CD4-positive, alpha-beta T cell treated with Interleukin-6 at 100 ng/mL for 8 hours (primary cell): ENCODE results near the gene PRICKLE1.

Experiments used
- DNase-seq: peaks from one replicate; pipeline ENCODE4 v3.0.0-alpha.2; 2020; ENCODE audit warnings: mixed read lengths, low spot score

The PRICKLE1 gene

GRCh38 chr12:42490261-42490842, 99.2 kb downstream of the PRICKLE1 start:
- no peak for DNase-seq

DNA sequence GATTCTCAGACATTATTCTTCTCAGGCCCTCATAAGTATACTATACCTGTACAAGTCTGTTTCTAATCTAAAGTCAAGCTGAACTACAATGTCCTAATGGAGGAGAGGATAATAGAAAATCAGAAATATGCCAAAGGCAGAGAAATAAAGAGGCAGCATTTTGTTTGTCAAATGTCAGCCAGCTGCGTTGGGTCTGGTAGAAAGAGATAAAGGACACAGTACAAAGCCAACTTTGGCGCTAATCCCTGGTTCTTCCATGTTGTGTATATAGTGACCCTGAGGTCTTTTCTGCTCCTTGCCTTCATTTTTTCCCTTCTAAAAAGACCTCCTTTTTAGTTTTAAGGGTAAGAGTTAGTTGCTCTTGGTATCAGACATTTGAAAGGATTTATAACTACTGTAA, 103.1 kb downstream of the PRICKLE1 start:
- DNase-seq = no peak

GRCh38 chr12:42485823-42486222, 103.7 kb downstream of the PRICKLE1 start:
- DNase-seq = no peak

DNA sequence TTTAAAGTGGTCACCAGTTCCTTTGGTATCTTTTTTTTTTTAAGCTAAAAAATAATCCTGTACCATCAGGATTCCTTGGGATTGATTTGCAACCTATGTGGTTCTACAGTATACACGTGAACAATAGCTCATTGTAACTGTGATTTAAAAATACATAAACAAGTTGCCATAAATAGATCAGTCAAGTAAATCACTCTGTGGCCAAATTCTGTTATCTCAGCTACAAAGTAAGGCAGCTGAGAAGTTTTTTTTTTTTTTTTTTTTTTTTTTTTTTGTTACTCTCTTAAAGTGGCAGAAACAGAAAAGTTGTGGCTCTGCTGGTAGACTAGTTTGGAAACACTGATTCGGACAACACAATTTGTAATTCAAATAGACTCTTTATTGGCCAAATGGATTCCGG, 104.5 kb downstream of the PRICKLE1 start:
- DNase-seq = no peak

GRCh38 chr12:42483521-42483790, 106.1 kb downstream of the PRICKLE1 start:
- DNase-seq = no peak

GRCh38 chr12:42482748-42483520, 106.6 kb downstream of the PRICKLE1 start:
- peak; percentile 8 for DNase-seq

GRCh38 chr12:42482041-42482747, 107.4 kb downstream of the PRICKLE1 start:
- DNase-seq = no peak

DNA sequence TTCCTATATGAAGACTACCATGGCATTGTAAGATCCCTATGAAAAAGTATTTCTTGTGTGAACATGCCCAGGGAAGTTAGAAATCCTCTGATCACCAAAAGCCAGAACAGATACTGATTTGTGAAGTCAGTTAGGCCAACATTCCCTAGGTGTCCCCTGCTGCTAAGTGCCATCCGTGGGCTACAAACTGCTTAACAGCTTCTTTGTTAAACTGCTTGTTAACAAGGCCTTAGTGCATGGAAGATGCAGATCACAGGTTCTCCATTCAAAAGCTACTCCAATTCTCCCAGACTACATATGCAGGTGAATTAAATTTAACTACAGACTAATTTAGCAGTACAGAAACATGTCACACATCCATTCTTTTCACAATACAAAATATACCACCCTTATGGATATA, 108.2 kb downstream of the PRICKLE1 start:
- DNase-seq = no peak

- DNase-seq = no peak
These were observed 111.6 kb downstream of the PRICKLE1 start for GRCh38 chr12:42477941-42478340.

DNA sequence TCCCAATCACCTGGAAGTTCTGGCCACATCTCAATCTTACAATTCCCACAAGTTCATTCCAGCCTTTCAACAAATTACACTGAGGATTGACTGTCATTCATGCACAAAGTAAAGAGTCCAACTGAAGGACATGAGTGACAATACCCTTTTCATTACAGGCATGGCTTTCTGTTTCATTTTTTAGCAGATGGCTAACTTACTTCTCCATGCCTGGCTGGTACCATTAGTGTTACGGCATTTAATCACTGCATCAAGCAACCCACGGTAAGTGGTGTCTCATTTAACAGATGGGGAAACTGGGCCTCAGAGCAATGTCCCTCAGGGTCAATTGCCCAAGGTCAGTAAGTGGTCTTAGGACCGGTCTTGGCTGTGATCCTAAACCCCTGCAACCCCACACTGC, 114.4 kb downstream of the PRICKLE1 start:
- no peak for DNase-seq

- DNase-seq = no peak
These were observed 115.2 kb downstream of the PRICKLE1 start for GRCh38 chr12:42474391-42474790.

- no peak for DNase-seq
These were observed 116.0 kb downstream of the PRICKLE1 start for GRCh38 chr12:42473561-42473960.

DNA sequence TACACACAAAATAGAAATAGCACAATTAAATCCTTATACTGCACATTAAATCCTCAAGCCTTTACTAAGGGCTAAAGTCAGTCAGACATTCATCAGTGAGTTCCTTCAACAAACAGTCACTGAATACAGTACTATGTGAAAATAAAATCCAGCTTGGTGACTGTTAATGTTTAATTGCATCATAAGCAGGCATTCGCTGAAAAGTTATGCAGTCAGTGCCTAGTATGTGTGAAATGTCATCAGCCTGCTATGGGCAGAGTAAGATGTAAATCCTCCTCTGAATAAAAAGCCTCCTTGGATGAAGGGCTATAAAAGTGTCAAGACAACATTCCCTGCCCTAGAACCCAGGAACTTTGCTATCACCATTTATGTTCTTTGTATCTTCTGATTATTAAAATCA, 116.4 kb downstream of the PRICKLE1 start:
- DNase-seq = no peak

DNA sequence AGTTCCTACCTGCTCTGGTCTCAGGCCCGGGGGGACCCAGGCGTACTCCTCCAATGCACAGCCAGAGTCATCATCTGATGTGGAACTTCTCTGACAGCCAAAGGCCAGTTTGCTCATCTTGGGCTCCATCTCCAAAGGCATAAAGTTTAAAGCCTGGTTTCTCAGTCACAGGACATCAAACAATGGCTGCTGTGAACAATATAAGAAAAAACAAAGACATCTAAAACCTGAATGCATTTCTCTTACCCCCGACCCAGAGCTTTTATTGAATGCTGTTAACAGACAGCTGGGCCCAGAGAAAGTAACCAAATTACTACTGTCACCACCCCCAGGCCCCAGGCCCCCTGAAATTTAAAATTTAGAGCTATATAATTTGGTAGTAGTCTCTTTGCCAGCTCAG, 117.2 kb downstream of the PRICKLE1 start:
- DNase-seq = no peak

DNA sequence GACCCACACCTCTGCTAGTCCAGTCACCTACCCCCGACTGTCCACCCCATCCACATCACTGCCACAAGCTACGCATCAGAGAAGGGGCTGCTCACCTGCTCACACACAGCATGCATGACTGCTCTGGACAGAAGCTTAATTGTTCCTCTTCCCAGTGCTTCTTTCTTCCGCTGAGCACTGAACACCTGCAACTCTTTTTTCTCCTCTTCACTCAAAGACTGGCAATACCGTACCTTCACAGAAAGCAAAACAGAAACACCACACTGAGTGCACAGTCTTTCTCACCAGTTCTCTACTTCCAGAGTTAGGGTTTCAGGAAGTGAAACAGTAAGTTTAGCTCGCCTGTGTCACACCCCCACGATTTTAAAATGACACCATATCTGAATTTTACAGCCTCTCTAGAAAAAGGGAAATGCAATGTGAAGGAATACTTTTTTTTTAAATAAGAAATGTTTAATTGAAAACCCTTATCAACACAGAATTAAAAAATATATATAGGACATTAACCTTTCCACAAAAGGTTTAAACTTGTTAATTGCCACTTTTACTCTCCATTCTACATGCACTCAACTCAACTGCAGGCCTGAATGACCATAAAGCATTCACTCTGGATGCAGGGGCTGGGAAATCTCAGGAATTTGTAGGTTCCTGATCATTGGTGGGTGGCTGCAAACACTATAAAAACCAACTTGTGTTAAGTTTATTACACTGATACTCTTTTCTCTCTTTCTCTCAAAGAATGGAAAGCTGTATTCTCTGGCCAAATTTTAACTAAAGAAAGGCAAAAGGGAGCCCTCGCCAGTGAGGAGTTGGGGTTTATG, 120.0 kb downstream of the PRICKLE1 start:
- DNase-seq = no peak

GRCh38 chr12:42468921-42469320, 120.6 kb downstream of the PRICKLE1 start:
- DNase-seq = no peak

DNA sequence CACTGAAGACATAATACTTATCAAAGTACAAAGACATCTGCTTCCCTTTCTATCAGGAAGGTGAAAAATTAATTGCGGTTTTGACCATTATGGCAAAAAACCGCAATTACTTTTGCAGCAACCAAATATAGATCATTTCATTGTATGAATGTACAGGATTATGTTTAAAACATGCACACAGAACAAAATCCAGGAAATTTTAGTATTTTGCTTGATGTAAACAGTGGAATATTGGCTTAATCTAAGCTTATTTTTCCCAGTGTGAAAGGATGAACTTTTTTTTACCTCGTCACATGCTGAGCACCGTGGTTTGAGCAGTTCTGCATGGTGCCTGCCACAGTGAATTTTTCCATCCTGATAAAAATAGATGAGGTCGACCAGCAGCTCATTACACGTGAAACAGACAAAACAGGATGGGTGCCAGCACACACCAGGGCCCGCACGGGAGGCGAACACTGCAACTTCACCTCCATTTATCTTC, 121.2 kb downstream of the PRICKLE1 start:
- DNase-seq = no peak

DNA sequence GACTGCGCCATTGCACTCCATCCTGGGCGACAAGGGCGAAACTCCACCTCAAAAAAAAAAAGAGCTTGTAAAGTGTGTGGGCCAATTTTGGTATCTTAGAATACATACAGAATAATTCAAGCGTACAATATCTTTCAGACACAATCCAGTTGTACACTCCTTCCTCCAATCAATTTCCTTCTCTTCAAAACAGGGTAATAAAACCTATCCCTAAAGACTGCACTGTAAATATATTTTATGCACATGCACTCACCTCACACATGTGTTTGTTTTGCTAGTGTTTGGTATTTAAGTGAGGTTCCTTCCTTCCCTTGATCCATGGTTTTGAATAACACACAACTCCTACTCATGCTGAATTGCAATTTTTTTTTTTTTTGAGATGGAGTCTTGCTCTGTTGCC, 125.9 kb downstream of the PRICKLE1 start:
- DNase-seq = no peak

DNA sequence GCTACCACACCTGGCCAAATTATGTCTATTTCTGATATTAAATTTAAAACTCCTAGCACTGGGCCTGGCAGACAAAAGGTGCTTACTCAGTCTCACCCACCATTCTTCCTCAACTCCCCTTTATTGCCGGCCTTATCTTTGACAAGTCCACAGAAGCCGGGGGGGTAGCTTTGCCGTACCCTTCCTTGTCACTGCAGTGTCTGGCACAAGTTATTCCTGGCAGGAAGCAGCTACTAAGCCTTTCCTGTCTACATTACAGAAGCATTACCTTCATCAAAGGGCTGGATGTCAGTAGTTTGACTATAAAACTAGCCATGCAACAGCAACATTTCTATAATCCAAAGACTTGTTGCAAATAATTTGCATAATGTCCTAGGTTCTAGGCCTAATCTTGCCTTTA, 127.1 kb downstream of the PRICKLE1 start:
- no peak for DNase-seq

DNA sequence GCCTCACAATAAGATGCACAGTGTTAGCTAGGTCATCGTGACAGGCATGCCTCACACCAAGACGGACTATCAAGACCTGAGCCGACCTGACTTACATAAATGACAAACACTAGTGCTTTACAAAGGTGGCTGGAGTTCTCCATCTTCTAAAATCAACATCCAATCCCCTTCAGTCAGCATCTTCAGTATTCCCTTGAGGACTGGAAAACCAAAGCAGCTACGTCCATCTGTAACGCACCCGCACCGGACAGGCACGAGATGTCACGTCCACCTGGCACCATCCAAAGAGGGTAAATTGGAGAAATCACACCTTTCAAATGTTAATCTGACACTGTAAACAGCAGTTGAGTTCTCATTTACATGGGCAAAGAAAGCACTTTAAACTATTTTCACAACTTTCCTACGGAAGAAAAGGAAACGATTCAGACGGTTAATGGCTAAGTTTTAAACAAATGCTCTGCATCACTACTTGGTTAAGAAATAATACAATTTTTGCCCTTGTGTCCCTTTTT, 130.2 kb downstream of the PRICKLE1 start:
- no peak for DNase-seq

- DNase-seq = no peak
These were observed 131.0 kb downstream of the PRICKLE1 start for GRCh38 chr12:42458575-42458974.

DNA sequence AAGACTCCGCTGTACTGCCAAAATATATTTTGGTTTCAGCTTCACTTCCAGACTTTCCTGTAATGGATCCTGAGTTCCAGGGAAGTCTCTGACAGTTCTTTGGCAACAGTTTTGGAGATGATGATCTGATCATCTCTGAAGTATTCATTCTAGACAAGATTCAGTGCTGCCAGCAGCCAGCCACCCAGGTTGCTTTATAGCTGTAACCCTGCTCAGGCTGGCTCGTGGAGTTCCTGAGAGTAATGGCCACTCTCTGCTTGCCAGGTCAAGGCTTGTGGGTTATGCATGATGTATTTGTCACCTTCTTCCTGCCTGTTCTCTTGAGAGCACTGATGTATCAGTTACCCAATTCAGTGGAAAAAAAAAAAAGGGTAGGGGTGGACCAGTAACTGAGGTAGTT, 139.3 kb downstream of the PRICKLE1 start:
- DNase-seq = no peak
